NOMO-1 treated with dmso at 0.1 percent for 144 hours (cell line): ENCODE data around the gene HDGFL2.

Experiments used
- DNase-seq: peaks from one replicate; lab custom pipeline; 2025; ENCODE audit not compliant: unreplicated experiment; lab: John Stamatoyannopoulos, UW

HDGFL2 gene

GRCh38 chr19:4550479-4551050, 78.5 kb downstream of the HDGFL2 start:
- no peak for DNase-seq
